HL-60 (cell line): ENCODE results near the gene RASD2.

ENCODE experiments used
- DNase-seq, 2 experiments: peaks; one replicate each; pipeline ENCODE4 v3.0.0-alpha.2; 2010 to 2020; ENCODE audit warnings: low read depth in 1 of 2, low spot score in 1 of 2
- H3K27ac ChIP-seq: fragments of 250-450 bp; sonication (Bioruptor Pico); replicated peaks from 2 replicates; pipeline ENCODE4 v1.5.1; 2020; ENCODE audit warnings: mild to moderate bottlenecking, moderate library complexity
- H3K27me3 ChIP-seq: fragments of 250-450 bp; sonication (Bioruptor Pico); 2 replicates; pipeline ENCODE4 v1.5.1; 2021; ENCODE audit warnings: mild to moderate bottlenecking, moderate library complexity; ENCODE audit not compliant: insufficient read depth, poor library complexity, severe bottlenecking
- H3K4me3 ChIP-seq: replicated peaks from 2 replicates; pipeline ENCODE4 v1.5.1; 2011; ENCODE audit warnings: mild to moderate bottlenecking, control low read depth, low read length; ENCODE audit not compliant: insufficient read depth
- GABPA ChIP-seq: IDR thresholded peaks from 2 replicates; pipeline ENCODE4 v1.6.1; 2012; ENCODE audit warnings: low read depth
- POLR2AphosphoS5 ChIP-seq: IDR thresholded peaks from 2 replicates; pipeline ENCODE4 v1.6.1; 2012; ENCODE audit warnings: low read depth
- SPI1 ChIP-seq: IDR thresholded peaks from 2 replicates; pipeline ENCODE4 v1.6.1; 2012; ENCODE audit warnings: low read depth, mild to moderate bottlenecking, borderline replicate concordance
- TF ChIP-seq, protein P1 (sequence below): IDR thresholded peaks from 2 replicates; pipeline ENCODE4 v1.6.1; 2012; ENCODE audit warnings: low read depth; ENCODE audit not compliant: insufficient replicate concordance
- TF ChIP-seq, protein P2 (sequence below): IDR thresholded peaks from one replicate; pipeline ENCODE4 v1.5.1; 2011; ENCODE audit warnings: low read length, control low read depth, inconsistent platforms; ENCODE audit not compliant: insufficient read depth

RASD2 gene

DNA sequence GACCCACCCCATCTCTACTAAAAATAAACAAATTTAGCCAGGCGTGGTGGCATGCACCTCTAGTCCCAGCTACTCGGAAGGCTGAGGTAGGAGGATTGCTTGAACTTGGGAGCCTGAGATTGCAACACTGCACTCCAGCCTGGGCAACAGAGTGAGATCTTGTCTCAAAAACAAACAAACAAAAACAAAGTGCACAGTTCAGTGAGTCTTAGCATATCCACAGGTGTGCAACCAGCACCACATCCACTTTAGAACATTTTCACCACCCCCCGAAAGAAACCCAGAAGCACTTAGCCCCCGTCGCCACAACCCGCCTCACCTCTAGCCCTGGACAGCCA is 49.1 kb downstream of the RASD2 start:
- DNase-seq, result no peak
- no peak overlapping the region for H3K27ac ChIP-seq

DNA sequence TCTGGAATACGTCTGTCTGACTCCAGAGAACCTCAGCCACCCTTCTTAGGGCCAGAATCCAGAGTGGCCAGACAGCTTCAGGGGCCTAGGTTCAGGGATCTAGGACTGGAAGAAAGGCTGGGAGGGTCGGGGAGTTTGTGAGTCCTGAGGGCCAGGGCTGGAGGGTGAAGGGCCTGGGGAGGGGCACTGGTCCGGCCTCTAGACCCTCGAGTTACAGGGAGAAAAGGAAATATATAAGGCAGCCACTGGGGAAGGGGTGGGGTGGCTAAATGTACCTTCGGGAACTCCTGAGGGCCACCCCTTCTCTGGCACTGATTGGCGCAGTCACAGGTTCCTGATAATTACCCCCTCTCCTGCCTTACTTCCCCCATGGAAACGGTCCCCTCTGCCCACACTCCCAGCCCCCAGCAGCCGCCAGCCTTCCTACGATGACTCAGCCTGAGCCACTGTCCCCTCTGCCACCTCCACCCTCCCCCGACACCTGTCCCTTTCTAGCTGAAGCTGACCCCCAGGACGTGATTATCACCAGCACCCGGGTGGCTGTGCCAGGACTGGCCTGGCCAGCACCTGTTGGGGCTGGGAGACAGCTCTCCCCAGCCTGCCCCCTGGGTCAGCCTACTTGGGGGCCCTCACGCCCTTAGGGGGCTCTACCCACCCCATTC is 50.1 kb downstream of the RASD2 start:
- no peak overlapping the region for H3K4me3 ChIP-seq
- no peaks in the 10 kb centered on the region for H3K27me3 ChIP-seq
- no peak for DNase-seq
- H3K27ac ChIP-seq, result no peak overlapping the region
- TF ChIP-seq, protein P1, sequence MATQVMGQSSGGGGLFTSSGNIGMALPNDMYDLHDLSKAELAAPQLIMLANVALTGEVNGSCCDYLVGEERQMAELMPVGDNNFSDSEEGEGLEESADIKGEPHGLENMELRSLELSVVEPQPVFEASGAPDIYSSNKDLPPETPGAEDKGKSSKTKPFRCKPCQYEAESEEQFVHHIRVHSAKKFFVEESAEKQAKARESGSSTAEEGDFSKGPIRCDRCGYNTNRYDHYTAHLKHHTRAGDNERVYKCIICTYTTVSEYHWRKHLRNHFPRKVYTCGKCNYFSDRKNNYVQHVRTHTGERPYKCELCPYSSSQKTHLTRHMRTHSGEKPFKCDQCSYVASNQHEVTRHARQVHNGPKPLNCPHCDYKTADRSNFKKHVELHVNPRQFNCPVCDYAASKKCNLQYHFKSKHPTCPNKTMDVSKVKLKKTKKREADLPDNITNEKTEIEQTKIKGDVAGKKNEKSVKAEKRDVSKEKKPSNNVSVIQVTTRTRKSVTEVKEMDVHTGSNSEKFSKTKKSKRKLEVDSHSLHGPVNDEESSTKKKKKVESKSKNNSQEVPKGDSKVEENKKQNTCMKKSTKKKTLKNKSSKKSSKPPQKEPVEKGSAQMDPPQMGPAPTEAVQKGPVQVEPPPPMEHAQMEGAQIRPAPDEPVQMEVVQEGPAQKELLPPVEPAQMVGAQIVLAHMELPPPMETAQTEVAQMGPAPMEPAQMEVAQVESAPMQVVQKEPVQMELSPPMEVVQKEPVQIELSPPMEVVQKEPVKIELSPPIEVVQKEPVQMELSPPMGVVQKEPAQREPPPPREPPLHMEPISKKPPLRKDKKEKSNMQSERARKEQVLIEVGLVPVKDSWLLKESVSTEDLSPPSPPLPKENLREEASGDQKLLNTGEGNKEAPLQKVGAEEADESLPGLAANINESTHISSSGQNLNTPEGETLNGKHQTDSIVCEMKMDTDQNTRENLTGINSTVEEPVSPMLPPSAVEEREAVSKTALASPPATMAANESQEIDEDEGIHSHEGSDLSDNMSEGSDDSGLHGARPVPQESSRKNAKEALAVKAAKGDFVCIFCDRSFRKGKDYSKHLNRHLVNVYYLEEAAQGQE, result no peak
- TF ChIP-seq, protein P2, sequence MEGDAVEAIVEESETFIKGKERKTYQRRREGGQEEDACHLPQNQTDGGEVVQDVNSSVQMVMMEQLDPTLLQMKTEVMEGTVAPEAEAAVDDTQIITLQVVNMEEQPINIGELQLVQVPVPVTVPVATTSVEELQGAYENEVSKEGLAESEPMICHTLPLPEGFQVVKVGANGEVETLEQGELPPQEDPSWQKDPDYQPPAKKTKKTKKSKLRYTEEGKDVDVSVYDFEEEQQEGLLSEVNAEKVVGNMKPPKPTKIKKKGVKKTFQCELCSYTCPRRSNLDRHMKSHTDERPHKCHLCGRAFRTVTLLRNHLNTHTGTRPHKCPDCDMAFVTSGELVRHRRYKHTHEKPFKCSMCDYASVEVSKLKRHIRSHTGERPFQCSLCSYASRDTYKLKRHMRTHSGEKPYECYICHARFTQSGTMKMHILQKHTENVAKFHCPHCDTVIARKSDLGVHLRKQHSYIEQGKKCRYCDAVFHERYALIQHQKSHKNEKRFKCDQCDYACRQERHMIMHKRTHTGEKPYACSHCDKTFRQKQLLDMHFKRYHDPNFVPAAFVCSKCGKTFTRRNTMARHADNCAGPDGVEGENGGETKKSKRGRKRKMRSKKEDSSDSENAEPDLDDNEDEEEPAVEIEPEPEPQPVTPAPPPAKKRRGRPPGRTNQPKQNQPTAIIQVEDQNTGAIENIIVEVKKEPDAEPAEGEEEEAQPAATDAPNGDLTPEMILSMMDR, result no peak
- TF ChIP-seq SPI1, result no peak
- TF ChIP-seq GABPA, result no peak
- TF ChIP-seq POLR2AphosphoS5, result no peak

More for the DNA sequence above, 49.1 kb downstream of the RASD2 start:
- Histone ChIP-seq H3K27me3 (no peaks in the 10 kb centered on the region), H3K4me3 (no peak overlapping the region)
- TF ChIP-seq, protein P2, result no peak
- TF ChIP-seq, protein P1, result no peak
- TF ChIP-seq SPI1, result no peak
- no peak for TF ChIP-seq POLR2AphosphoS5
- no peak for TF ChIP-seq GABPA

DNA sequence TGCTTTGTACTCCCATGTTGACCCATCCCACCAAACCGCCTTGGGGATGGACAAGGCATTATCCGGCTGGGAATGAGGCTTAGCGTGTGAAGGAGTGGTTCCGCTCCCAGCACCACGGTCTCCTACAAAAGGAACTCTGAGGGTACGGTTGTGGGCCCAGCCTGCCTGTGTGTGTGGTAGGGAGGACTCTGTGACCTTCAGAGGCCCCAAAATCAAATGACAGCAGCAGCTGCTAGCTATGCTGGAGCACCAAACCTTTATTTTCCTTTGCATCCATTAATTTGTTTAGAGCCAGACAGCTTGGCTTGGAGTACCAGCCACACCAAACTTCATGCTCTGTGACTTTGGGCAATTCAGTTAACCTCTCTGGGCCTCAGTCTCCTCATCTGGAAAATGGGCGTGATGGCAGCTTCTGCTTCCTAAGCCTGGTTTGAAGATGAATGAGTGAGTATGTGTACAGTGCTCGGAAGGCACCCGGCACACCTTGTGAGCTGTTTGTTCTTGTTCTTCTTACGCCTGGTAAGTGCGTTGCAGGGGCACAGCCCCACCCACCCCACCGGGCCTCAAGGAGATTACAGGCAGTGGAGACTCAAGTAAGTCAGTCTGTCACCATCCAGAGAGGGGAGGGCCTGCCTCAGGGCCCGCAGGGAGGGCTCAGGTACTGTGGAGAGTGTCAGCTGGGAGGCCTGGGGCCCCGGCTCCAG is 51.2 kb downstream of the RASD2 start:
- no peaks in the 10 kb centered on the region for H3K27me3 ChIP-seq
- TF ChIP-seq, protein P1, result no peak
- no peak for TF ChIP-seq POLR2AphosphoS5
- H3K4me3 ChIP-seq, result no peak overlapping the region
- no peak overlapping the region for H3K27ac ChIP-seq
- DNase-seq, result no peak
